SJCRH30 (cell line): Measurements from ENCODE around the gene SIVA1. TPM values are rescaled to one million over a fixed set of nuclear protein-coding genes. Genes with fewer than 3 reads are reported as not detected.

Source experiments
- DNase-seq, 2 experiments: peaks; one replicate each; pipeline ENCODE4 v3.0.0-alpha.2; 2015 to 2020
- H3K27ac ChIP-seq: fragments of 250-450 bp; sonication (Bioruptor Pico); 2 replicates; pipeline ENCODE4 v1.5.1; 2020; ENCODE audit warnings: mild to moderate bottlenecking, moderate library complexity
- H3K27me3 ChIP-seq: fragments of 250-450 bp; sonication (Bioruptor Pico); 2 replicates; pipeline ENCODE4 v1.5.1; 2020; ENCODE audit warnings: mild to moderate bottlenecking, moderate library complexity
- H3K36me3 ChIP-seq: fragments of 250-450 bp; sonication (Bioruptor Pico); 2 replicates; pipeline ENCODE4 v1.5.1; 2020; ENCODE audit warnings: mild to moderate bottlenecking, moderate library complexity
- H3K4me1 ChIP-seq: fragments of 250-450 bp; sonication (Bioruptor Pico); 2 replicates; pipeline ENCODE4 v1.5.1; 2020; ENCODE audit warnings: mild to moderate bottlenecking, moderate library complexity
- H3K4me3 ChIP-seq: fragments of 250-450 bp; sonication (Bioruptor Pico); 2 replicates; pipeline ENCODE4 v1.5.1; 2020; ENCODE audit warnings: mild to moderate bottlenecking, moderate library complexity
- H3K9me3 ChIP-seq: fragments of 250-450 bp; sonication (Bioruptor Pico); replicated peaks from 2 replicates; pipeline ENCODE4 v1.5.1; 2020; ENCODE audit warnings: mild to moderate bottlenecking, moderate library complexity
- total RNA-seq: library from RNA; depleted of rRNA; stranded (reverse); fragments of >200 nt; shearing (Covaris generic); gene quantifications from 2 replicates; pipeline ENCODE4 v1.2.3, GENCODE V29; 2014

SIVA1 gene
- total RNA-seq, 1 experiment from 2014 or later: 105 TPM

- 0 out of 2 replicates have a peak, but pooled peaks cover 4% of the 10 kb centered on the region for H3K4me1 ChIP-seq
- peaks cover 70% of the 10 kb centered on the region for H3K36me3 ChIP-seq
- no peak for DNase-seq
- no peaks in the 10 kb centered on the region for H3K27me3 ChIP-seq
- H3K27ac ChIP-seq: no peak overlapping the region
- H3K9me3 ChIP-seq: no peaks in the 10 kb centered on the region
- no peak overlapping the region for H3K4me3 ChIP-seq
Observed at GRCh38 chr14:104773505-104774452, 20.8 kb downstream of the SIVA1 start.

- DNase-seq: no peak
- H3K27me3 ChIP-seq: no peaks in the 10 kb centered on the region
- H3K27ac ChIP-seq: no peak overlapping the region
- H3K4me3 ChIP-seq: no peak overlapping the region
- H3K9me3 ChIP-seq: no peaks in the 10 kb centered on the region
- H3K36me3 ChIP-seq: peaks cover 70% of the 10 kb centered on the region
- no peaks in the 10 kb centered on the region for H3K4me1 ChIP-seq
Observed at GRCh38 chr14:104774453-104775072, 21.6 kb downstream of the SIVA1 start.

- Histone ChIP-seq H3K36me3 (peaks cover 70% of the 10 kb centered on the region), H3K9me3 (no peaks in the 10 kb centered on the region), H3K4me3 (no peak overlapping the region), H3K27ac (no peak overlapping the region), H3K27me3 (no peaks in the 10 kb centered on the region), H3K4me1 (no peaks in the 10 kb centered on the region)
- no peak for DNase-seq
Observed at GRCh38 chr14:104775073-104775489, 22.1 kb downstream of the SIVA1 start.

DNA sequence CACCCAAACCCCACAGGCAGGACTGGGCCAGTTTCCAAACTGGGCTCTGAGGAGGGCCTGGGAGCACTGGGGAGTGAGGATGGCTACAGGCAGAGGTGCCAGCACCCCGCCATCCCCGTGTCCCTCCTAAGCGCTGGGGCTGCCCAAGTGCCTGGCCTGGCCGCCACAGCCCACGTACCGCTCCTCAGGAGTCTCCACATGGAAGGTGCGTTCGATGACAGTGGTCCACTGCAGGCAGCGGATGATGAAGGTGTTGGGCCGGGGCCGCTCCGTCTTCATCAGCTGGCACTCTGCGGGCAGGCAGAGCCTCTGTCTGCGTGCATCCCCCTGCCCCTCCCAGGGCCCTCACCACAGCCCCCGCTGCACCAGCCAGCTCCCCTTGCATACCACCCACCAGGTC, 23.5 kb downstream of the SIVA1 start:
- no peak overlapping the region for H3K4me3 ChIP-seq
- no peaks in the 10 kb centered on the region for H3K9me3 ChIP-seq
- peaks cover 62% of the 10 kb centered on the region for H3K36me3 ChIP-seq
- no peaks in the 10 kb centered on the region for H3K27me3 ChIP-seq
- H3K4me1 ChIP-seq: no peaks in the 10 kb centered on the region
- H3K27ac ChIP-seq: no peak overlapping the region
- no peak for DNase-seq

- no peak for DNase-seq
- H3K4me1 ChIP-seq: no peaks in the 10 kb centered on the region
- H3K36me3 ChIP-seq: peaks cover 55% of the 10 kb centered on the region
- H3K27me3 ChIP-seq: no peaks in the 10 kb centered on the region
- no peak overlapping the region for H3K27ac ChIP-seq
- no peaks in the 10 kb centered on the region for H3K9me3 ChIP-seq
- no peak overlapping the region for H3K4me3 ChIP-seq
Observed at GRCh38 chr14:104776961-104777807, 24.2 kb downstream of the SIVA1 start.

DNA sequence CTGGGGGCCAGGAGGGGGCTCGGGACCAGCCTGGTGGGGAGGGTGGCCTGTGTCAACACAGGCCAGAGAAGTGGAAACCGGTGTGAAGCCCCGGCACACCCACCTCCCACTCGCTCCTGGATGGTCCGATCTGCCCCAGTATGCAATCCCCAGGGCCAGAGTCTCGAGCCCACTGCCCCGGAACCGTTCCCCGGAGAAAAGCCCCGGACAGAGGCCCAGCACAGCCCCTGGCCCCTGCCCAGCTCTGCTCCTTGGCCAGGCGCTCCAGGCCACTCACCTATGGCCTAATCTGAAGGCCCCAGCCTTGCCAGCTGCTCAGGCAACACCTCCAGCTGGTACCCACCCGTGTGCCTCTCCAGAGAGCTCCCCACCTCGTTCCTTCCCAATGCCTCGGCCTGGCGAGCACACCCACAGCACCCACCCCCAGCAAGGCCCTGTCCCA, 24.9 kb downstream of the SIVA1 start:
- peaks cover 49% of the 10 kb centered on the region for H3K36me3 ChIP-seq
- H3K4me3 ChIP-seq: no peak overlapping the region
- no peaks in the 10 kb centered on the region for H3K9me3 ChIP-seq
- no peak for DNase-seq
- no peaks in the 10 kb centered on the region for H3K4me1 ChIP-seq
- no peak overlapping the region for H3K27ac ChIP-seq
- H3K27me3 ChIP-seq: no peaks in the 10 kb centered on the region

- Histone ChIP-seq H3K4me1 (no peaks in the 10 kb centered on the region), H3K27ac (no peak overlapping the region), H3K4me3 (no peak overlapping the region), H3K9me3 (no peaks in the 10 kb centered on the region), H3K36me3 (peaks cover 39% of the 10 kb centered on the region), H3K27me3 (no peaks in the 10 kb centered on the region)
- DNase-seq: no peak
Observed at GRCh38 chr14:104778694-104779331, 25.9 kb downstream of the SIVA1 start.

DNA sequence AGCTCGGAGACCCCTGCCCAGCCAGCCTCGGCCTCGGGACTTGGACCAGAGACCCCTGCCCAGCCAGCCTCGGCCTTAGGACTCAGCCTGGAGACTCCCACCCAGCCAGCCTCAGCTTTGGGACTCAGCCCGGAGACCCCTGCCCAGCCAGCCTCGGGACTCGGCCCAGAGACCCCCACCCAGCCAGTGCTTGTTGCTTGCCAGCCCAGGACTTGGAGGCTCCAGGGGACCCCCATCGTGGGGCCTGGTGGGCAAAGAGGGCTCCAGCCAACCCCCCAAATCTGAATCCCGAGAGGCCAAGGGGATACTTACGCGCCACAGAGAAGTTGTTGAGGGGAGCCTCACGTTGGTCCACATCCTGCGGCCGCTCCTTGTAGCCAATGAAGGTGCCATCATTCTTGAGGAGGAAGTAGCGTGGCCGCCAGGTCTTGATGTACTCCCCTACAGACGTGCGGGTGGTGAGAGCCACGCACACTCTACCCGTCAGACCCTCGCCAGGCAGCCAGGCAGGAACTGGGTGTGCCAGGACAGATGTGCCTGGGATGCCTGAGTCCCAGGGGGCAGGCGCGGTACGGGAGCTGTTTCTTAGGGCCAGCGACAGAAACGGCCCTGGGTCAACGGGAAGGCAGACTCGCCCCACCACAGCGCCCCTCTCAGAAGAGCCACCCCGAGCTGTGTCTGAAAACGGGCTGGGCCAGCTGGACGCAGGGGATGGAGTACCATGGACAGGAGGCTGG, 27.0 kb downstream of the SIVA1 start:
- Histone ChIP-seq H3K9me3 (no peaks in the 10 kb centered on the region), H3K36me3 (peaks cover 29% of the 10 kb centered on the region), H3K27me3 (no peaks in the 10 kb centered on the region), H3K4me1 (no peaks in the 10 kb centered on the region), H3K4me3 (no peak overlapping the region), H3K27ac (no peak overlapping the region)
- no peak for DNase-seq

- H3K4me1 ChIP-seq: no peaks in the 10 kb centered on the region
- no peaks in the 10 kb centered on the region for H3K27me3 ChIP-seq
- peaks cover 23% of the 10 kb centered on the region for H3K36me3 ChIP-seq
- no peak for DNase-seq
- H3K27ac ChIP-seq: no peak overlapping the region
- no peak overlapping the region for H3K4me3 ChIP-seq
- H3K9me3 ChIP-seq: no peaks in the 10 kb centered on the region
Observed at GRCh38 chr14:104780513-104781030, 27.6 kb downstream of the SIVA1 start.

- Histone ChIP-seq H3K9me3 (no peaks in the 10 kb centered on the region), H3K27ac (no peak overlapping the region), H3K4me3 (no peak overlapping the region), H3K4me1 (no peaks in the 10 kb centered on the region), H3K27me3 (no peaks in the 10 kb centered on the region), H3K36me3 (peaks cover 17% of the 10 kb centered on the region)
- no peak for DNase-seq
Observed at GRCh38 chr14:104781271-104782077, 28.5 kb downstream of the SIVA1 start.

DNA sequence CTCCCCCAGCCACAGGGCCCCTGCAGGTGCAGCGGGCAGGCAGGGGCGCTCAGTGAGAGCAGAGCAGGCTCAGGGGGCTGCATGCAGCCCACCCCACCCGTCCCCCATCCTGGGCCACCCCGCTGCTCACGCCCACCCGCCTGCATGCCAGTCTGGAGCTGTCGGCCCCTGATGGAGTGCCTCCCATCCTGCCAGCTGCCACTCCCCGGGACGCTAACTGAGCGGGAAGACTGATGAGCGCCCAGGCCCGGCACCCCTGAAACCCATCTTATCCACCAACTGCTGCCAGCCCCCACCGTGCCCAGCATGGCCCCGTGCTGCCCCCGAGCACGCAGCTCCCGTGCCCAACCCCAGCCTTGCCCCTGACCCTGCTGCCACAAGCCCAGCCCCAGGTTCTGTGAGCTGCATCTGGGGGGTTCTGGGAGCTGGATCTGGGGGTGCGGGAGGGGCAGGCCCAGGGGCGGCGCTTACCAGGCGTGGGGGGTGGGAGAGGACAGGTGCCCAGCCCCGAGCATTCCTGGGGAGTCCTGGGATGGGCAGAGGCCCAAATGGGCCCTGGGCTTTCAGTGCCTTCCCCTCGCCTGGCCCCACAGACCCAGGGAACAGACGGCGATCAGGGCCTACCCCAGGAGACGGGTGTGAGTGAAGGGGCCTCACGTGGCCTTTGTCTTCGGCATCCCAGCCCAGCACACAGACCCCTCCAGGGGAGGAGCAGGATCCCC, 29.3 kb downstream of the SIVA1 start:
- Histone ChIP-seq H3K4me3 (no peak overlapping the region), H3K27me3 (no peaks in the 10 kb centered on the region), H3K4me1 (no peaks in the 10 kb centered on the region), H3K36me3 (peaks cover 10% of the 10 kb centered on the region), H3K27ac (no peak overlapping the region), H3K9me3 (no peaks in the 10 kb centered on the region)
- DNase-seq: no peak

DNA sequence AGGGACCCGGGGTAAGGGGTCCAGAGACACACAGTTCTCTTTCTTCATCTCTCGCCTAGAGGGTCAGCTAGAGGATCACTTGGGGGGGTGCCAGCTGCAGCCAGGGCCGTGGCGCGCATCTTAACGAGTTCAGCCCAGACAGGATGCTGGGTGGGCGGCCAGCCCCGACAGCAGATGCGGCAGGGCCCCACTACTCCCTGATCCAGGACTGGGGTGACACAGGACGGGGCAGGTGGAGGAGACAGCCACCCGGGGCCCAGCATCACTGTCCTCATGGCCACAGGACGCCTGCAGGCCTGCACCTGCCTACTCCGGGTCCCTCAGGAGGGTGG, 29.8 kb downstream of the SIVA1 start:
- H3K9me3 ChIP-seq: no peaks in the 10 kb centered on the region
- peaks cover 11% of the 10 kb centered on the region for H3K36me3 ChIP-seq
- peaks cover 3% of the 10 kb centered on the region for H3K4me1 ChIP-seq
- no peaks in the 10 kb centered on the region for H3K27me3 ChIP-seq
- H3K27ac ChIP-seq: no peak overlapping the region
- DNase-seq: no peak
- no peak overlapping the region for H3K4me3 ChIP-seq
